Ishikawa (cell line): ENCODE results near the gene RCOR1.

Source experiments
- CREB1 ChIP-seq: IDR thresholded peaks from 2 replicates; pipeline ENCODE4 v1.6.1; 2012; ENCODE audit warnings: low read depth
- EGR1 ChIP-seq: IDR thresholded peaks from 2 replicates; pipeline ENCODE4 v1.6.1; 2012
- EP300 ChIP-seq: IDR thresholded peaks from 2 replicates; pipeline ENCODE4 v1.6.1; 2012; ENCODE audit warnings: borderline replicate concordance
- FOXM1 ChIP-seq: IDR thresholded peaks from 2 replicates; pipeline ENCODE4 v1.6.1; 2012; ENCODE audit warnings: low read depth, borderline replicate concordance
- NFIC ChIP-seq: IDR thresholded peaks from 2 replicates; pipeline ENCODE4 v1.6.1; 2012
- RAD21 ChIP-seq: IDR thresholded peaks from 2 replicates; pipeline ENCODE4 v1.6.1; 2012; ENCODE audit warnings: low read depth
- REST ChIP-seq: IDR thresholded peaks from 2 replicates; pipeline ENCODE4 v1.6.1; 2012; ENCODE audit warnings: low read depth, mild to moderate bottlenecking
- TAF1 ChIP-seq: IDR thresholded peaks from 2 replicates; pipeline ENCODE4 v1.6.1; 2012; ENCODE audit warnings: low read depth, mild to moderate bottlenecking
- TCF12 ChIP-seq: IDR thresholded peaks from 2 replicates; pipeline ENCODE4 v1.6.1; 2012; ENCODE audit warnings: low read depth
- TEAD4 ChIP-seq: IDR thresholded peaks from 2 replicates; pipeline ENCODE4 v1.6.1; 2012
- YY1 ChIP-seq: IDR thresholded peaks from 2 replicates; pipeline ENCODE4 v1.6.1; 2012; ENCODE audit warnings: low read depth
- ZBTB7A ChIP-seq: IDR thresholded peaks from 2 replicates; pipeline ENCODE4 v1.6.1; 2012; ENCODE audit warnings: low read depth
- TF ChIP-seq, protein P1 (sequence below): IDR thresholded peaks from 2 replicates; pipeline ENCODE4 v1.6.1; 2012
- TF ChIP-seq, protein P2 (sequence below): IDR thresholded peaks from 2 replicates; pipeline ENCODE4 v1.6.1; 2012

Gene RCOR1

DNA sequence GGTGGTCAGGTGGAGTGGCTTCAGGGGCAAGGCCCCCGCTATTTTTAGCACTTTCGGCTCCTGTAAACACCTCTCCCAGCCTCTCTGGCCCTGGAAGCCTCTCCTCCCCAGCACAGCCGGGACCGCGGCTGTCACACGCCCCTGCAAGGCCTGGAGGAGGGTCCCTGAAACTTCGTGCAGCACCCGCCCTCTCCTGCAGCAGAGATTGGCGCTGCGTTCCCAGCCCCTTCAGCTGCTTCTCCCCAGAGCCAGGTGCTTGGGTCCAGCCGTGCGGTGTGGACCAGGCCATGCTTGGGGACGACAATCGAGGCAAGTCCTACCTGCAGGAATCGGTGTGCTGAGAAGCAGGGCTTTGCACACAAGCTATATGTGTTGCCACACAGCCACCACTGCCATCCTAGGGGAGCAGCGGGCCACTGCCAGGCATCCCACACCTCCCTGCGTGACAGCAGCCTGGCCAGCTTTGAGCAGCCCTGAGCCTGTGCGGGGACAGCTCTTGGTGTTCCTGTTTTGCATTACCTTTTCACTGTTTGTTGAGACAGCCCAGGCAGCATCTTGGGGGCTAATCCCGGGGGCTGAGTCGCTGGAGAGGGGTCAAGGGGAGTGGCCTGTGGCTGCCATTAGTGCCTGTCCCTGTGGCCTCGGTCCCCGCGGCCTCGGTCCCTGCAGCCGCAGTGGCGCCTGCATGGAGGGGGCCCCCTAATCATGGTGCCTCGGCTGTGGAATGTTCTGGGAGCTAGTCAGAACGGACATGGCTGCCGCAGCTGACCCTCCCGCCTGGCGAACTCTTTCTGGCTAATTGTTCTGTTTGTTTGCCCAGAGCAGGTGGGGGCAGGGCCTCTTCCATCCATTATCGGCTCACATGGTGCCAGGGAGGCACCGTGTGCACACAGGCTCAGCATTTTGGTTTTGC, 157.2 kb downstream of the RCOR1 start:
- TF ChIP-seq NFIC (no peak), FOXM1 (no peak), ZBTB7A (no peak), EGR1 (no peak), YY1 (no peak), REST (no peak), EP300 (no peak), TAF1 (no peak)
- TF ChIP-seq, protein P1, sequence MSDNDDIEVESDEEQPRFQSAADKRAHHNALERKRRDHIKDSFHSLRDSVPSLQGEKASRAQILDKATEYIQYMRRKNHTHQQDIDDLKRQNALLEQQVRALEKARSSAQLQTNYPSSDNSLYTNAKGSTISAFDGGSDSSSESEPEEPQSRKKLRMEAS: no peak
- TF ChIP-seq, protein P2, sequence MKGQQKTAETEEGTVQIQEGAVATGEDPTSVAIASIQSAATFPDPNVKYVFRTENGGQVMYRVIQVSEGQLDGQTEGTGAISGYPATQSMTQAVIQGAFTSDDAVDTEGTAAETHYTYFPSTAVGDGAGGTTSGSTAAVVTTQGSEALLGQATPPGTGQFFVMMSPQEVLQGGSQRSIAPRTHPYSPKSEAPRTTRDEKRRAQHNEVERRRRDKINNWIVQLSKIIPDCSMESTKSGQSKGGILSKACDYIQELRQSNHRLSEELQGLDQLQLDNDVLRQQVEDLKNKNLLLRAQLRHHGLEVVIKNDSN: no peak

DNA sequence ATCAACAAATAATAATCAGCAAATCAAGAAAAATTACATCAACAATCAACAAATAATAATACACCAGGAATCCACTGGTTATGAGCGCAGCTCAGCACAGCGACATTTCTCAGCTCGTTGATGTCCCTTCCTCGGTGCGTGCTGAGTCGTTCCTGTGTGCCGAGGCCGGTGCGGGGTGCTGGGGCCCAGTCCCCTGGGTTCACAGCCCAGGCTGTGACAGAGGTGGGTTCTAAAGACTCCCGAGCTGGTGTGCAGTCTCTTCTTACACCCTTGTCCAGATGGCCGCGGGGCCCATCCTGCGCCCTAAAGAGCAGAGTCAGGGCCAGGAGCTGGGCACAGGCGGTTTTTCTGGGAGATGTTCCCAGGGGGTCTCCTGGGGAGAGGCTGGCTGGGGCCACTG, 157.9 kb downstream of the RCOR1 start:
- TF ChIP-seq REST: no peak
- no peak for TF ChIP-seq CREB1

DNA sequence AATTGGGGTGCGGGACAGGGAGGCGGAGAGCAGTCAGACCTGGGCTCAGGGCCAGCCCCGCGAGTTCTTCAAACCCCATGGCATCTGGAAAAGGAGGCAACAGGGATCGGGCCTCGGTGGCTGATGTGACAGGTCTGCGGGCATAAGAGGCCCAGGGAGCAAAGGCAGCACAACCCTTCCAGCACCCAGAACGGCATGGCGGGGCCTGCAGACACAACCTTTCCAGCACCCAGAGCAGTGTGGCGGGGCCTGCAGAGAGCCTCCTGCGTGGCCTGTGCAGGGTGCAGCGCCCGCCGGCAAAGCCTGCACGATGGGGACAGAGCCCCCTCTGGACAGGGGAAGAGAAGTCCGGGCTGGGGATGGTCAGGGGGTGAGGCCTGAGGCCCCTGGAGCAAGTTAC, 158.6 kb downstream of the RCOR1 start:
- TF ChIP-seq CREB1 (no peak), YY1 (no peak), REST (no peak), TAF1 (no peak), FOXM1 (no peak), EGR1 (no peak), EP300 (no peak), TCF12 (no peak)
- TF ChIP-seq, protein P1: no peak

GRCh38 chr14:102752239-102752847, 159.9 kb downstream of the RCOR1 start:
- TF ChIP-seq ZBTB7A (no peak), EGR1 (no peak), REST (no peak), TAF1 (no peak), YY1 (no peak), RAD21 (no peak), FOXM1 (no peak), TEAD4 (no peak), TCF12 (no peak)
